Ovary (tissue), 3 donors: ENCODE data around the gene MICU2.

Experiments used
- POLR2A ChIP-seq: fragments of 450-650 bp; IDR thresholded peaks from one replicate; pipeline ENCODE4 v1.6.1; 2017; ENCODE audit warnings: antibody characterized with exemption, mild to moderate bottlenecking, moderate library complexity
- TF ChIP-seq, protein P1 (sequence below), 3 donors: fragments of 450-650 bp in 2 of 3; fragments of 200-600 bp in 1 of 3; IDR thresholded peaks; one replicate each; pipeline versions ENCODE4 v1.5.1 to v1.8.0; 2016 to 2022; ENCODE audit warnings: antibody characterized with exemption in 3 of 3, mild to moderate bottlenecking in 1 of 3
- donor health status: DM: no; HTN: no; CAD: no.

GRCh38 chr13:21641629-21642028 is 37.7 kb upstream of the MICU2 start:
- TF ChIP-seq, protein P1, sequence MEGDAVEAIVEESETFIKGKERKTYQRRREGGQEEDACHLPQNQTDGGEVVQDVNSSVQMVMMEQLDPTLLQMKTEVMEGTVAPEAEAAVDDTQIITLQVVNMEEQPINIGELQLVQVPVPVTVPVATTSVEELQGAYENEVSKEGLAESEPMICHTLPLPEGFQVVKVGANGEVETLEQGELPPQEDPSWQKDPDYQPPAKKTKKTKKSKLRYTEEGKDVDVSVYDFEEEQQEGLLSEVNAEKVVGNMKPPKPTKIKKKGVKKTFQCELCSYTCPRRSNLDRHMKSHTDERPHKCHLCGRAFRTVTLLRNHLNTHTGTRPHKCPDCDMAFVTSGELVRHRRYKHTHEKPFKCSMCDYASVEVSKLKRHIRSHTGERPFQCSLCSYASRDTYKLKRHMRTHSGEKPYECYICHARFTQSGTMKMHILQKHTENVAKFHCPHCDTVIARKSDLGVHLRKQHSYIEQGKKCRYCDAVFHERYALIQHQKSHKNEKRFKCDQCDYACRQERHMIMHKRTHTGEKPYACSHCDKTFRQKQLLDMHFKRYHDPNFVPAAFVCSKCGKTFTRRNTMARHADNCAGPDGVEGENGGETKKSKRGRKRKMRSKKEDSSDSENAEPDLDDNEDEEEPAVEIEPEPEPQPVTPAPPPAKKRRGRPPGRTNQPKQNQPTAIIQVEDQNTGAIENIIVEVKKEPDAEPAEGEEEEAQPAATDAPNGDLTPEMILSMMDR (IDR thresholded peaks at IDR 0.05) = no peak
- TF ChIP-seq POLR2A = no peak
